Thyroid gland (tissue), 4 donors: ENCODE results near the gene AKAP1.

Source experiments
- POLR2A ChIP-seq, 2 donors: fragments of 450-650 bp; IDR thresholded peaks; one replicate each; pipeline ENCODE4 v1.6.1; 2017; ENCODE audit warnings: antibody characterized with exemption in 2 of 2, mild to moderate bottlenecking in 2 of 2, moderate library complexity in 1 of 2
- TF ChIP-seq, protein P1 (sequence below), 6 experiments: fragments of 200-600 bp in 3 of 6; fragments of 450-650 bp in 3 of 6; sonication (generic) in 3 of 6; IDR thresholded peaks; one replicate each; pipeline ENCODE4 v1.5.1; 2016 to 2019; ENCODE audit warnings: antibody characterized with exemption in 6 of 6, mild to moderate bottlenecking in 2 of 6, inconsistent platforms in 1 of 6, moderate library complexity in 1 of 6

DNA sequence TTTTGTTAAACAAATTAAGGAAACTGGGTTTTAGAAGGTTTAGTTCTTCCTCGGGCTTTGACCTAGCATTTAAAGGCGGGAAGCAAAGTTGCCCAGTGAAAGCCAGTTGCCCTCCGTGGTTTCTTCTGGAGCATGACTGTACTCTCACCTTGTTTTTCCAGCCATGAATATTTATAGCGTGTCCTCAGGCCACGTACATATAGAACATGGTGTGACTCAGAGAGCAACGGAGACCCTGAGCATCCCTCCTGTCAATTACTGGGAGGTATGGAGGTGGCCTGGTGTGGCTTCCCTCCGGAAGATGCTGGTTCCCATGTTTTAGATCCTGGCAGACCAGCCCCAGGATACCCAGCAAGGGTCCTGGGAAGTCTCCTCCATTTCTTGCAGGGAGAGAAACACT is 48.4 kb downstream of the AKAP1 start:
- TF ChIP-seq, protein P1, sequence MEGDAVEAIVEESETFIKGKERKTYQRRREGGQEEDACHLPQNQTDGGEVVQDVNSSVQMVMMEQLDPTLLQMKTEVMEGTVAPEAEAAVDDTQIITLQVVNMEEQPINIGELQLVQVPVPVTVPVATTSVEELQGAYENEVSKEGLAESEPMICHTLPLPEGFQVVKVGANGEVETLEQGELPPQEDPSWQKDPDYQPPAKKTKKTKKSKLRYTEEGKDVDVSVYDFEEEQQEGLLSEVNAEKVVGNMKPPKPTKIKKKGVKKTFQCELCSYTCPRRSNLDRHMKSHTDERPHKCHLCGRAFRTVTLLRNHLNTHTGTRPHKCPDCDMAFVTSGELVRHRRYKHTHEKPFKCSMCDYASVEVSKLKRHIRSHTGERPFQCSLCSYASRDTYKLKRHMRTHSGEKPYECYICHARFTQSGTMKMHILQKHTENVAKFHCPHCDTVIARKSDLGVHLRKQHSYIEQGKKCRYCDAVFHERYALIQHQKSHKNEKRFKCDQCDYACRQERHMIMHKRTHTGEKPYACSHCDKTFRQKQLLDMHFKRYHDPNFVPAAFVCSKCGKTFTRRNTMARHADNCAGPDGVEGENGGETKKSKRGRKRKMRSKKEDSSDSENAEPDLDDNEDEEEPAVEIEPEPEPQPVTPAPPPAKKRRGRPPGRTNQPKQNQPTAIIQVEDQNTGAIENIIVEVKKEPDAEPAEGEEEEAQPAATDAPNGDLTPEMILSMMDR (IDR thresholded peaks at IDR 0.05): no peak
- TF ChIP-seq POLR2A (IDR thresholded peaks at IDR 0.05): no peak
